Vagina (tissue), 2 donors: ENCODE data around the gene IL16.

ENCODE experiments used
- POLR2A ChIP-seq, 2 donors: fragments of 450-650 bp; IDR thresholded peaks; one replicate each; pipeline ENCODE4 v1.6.1; 2017; ENCODE audit warnings: antibody characterized with exemption in 2 of 2, mild to moderate bottlenecking in 2 of 2, moderate library complexity in 2 of 2
- TF ChIP-seq, protein P1 (sequence below), 3 experiments: fragments of 450-650 bp in 2 of 3; fragments of 200-600 bp in 1 of 3; sonication (generic) in 1 of 3; IDR thresholded peaks; one replicate each; pipeline ENCODE4 v1.5.1; 2017 to 2019; ENCODE audit warnings: antibody characterized with exemption in 3 of 3, mild to moderate bottlenecking in 2 of 3, moderate library complexity in 2 of 3

DNA sequence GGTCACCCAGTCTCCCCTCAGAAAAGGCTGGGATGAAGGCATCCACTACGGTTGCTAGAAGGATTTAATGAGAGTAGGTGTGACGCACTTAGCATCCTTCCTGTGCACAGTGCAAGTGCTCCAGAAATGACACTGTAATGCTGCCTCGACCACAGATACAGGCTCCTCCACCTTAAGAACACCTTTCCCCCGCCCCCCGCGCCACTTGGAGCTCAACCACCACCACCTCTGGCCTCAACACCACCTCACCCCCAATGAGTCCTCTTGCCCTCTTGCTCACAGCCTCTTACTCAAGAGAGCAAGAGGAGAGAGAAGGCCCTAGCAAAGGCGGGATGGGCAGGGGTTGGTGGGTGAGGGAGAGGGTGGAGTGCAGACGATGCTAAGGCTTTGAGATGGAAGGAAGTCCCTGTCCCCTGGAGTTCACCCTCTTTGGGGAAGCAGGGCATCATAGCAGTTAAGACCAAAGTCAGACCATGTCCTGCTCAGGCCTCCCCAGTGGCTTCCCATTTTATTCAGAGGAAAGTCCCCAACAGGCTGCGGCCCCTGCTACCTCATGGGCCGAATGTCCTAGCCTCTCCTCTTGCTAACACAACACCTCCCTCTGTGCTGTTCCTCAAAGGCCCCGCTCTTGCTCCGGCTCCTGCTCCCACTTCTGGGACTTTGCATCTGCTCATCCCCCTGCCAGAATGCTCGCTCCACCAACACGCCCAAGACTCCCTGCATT lies 118.9 kb downstream of the IL16 start:
- TF ChIP-seq, protein P1, sequence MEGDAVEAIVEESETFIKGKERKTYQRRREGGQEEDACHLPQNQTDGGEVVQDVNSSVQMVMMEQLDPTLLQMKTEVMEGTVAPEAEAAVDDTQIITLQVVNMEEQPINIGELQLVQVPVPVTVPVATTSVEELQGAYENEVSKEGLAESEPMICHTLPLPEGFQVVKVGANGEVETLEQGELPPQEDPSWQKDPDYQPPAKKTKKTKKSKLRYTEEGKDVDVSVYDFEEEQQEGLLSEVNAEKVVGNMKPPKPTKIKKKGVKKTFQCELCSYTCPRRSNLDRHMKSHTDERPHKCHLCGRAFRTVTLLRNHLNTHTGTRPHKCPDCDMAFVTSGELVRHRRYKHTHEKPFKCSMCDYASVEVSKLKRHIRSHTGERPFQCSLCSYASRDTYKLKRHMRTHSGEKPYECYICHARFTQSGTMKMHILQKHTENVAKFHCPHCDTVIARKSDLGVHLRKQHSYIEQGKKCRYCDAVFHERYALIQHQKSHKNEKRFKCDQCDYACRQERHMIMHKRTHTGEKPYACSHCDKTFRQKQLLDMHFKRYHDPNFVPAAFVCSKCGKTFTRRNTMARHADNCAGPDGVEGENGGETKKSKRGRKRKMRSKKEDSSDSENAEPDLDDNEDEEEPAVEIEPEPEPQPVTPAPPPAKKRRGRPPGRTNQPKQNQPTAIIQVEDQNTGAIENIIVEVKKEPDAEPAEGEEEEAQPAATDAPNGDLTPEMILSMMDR (IDR thresholded peaks at IDR 0.05) = no peak
- TF ChIP-seq POLR2A (IDR thresholded peaks at IDR 0.05) = no peak
